ENCODE results near the gene RETREG1. TPM values are rescaled to one million over a fixed set of nuclear protein-coding genes. Genes with fewer than 3 reads are reported as not detected.

RETREG1 gene
- total and polyA plus RNA-seq, 2 of the 13 experiments (the other 11 are each of a cell fraction or from before 2014, with no cell fraction given) = 0.07 TPM; not detected in 1

DNA sequence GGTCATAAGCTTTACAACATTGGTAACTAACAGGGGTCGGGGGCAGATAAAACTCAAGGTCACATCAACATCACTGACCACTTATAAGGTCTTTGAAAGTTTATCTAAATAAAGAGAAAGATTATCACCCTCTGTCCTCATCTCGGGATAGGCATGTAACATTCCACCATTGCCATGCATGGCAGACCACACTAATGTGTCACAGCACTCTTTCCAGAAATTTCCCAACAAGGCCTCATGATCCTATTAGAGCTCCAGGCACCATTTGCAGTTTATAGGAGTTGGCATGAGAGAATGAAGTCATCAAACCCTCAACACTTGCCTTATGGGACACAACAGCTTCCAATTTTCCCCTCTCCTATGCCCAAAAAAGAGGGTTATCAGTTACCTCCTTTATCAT, 119.3 kb downstream of the RETREG1 start (continued):
- TF ChIP-seq, protein P1, sequence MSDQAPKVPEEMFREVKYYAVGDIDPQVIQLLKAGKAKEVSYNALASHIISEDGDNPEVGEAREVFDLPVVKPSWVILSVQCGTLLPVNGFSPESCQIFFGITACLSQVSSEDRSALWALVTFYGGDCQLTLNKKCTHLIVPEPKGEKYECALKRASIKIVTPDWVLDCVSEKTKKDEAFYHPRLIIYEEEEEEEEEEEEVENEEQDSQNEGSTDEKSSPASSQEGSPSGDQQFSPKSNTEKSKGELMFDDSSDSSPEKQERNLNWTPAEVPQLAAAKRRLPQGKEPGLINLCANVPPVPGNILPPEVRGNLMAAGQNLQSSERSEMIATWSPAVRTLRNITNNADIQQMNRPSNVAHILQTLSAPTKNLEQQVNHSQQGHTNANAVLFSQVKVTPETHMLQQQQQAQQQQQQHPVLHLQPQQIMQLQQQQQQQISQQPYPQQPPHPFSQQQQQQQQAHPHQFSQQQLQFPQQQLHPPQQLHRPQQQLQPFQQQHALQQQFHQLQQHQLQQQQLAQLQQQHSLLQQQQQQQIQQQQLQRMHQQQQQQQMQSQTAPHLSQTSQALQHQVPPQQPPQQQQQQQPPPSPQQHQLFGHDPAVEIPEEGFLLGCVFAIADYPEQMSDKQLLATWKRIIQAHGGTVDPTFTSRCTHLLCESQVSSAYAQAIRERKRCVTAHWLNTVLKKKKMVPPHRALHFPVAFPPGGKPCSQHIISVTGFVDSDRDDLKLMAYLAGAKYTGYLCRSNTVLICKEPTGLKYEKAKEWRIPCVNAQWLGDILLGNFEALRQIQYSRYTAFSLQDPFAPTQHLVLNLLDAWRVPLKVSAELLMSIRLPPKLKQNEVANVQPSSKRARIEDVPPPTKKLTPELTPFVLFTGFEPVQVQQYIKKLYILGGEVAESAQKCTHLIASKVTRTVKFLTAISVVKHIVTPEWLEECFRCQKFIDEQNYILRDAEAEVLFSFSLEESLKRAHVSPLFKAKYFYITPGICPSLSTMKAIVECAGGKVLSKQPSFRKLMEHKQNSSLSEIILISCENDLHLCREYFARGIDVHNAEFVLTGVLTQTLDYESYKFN (CRISPR knock-in tag; conservative IDR thresholded peaks at IDR 0.05) = no peak
- TF ChIP-seq, protein P2, sequence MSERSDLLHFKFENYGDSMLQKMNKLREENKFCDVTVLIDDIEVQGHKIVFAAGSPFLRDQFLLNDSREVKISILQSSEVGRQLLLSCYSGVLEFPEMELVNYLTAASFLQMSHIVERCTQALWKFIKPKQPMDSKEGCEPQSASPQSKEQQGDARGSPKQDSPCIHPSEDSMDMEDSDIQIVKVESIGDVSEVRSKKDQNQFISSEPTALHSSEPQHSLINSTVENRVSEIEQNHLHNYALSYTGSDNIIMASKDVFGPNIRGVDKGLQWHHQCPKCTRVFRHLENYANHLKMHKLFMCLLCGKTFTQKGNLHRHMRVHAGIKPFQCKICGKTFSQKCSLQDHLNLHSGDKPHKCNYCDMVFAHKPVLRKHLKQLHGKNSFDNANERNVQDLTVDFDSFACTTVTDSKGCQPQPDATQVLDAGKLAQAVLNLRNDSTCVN (CRISPR knock-in tag; IDR thresholded peaks at IDR 0.05; ENCODE audit: borderline replicate concordance) = no peak
- TF ChIP-seq ZNF33A (CRISPR knock-in tag; IDR thresholded peaks at IDR 0.05; ENCODE audit: borderline replicate concordance) (no peak), EED (CRISPR knock-in tag; IDR thresholded peaks at IDR 0.05) (no peak), NONO (IDR thresholded peaks at IDR 0.05) (no peak), NONO (CRISPR knock-in tag; conservative IDR thresholded peaks at IDR 0.05) (no peak), MTA1 (CRISPR knock-in tag; IDR thresholded peaks at IDR 0.05; ENCODE audit: borderline replicate concordance) (no peak), SOX6 (IDR thresholded peaks at IDR 0.05) (no peak), SOX6 (CRISPR knock-in tag; IDR thresholded peaks at IDR 0.05) (no peak), ATF1 (CRISPR knock-in tag; IDR thresholded peaks at IDR 0.05) (no peak), U2AF1 (optimal IDR thresholded peaks at IDR 0.05; ENCODE audit: low read depth, low read length) (no peak), BHLHE40 (IDR thresholded peaks at IDR 0.05; ENCODE audit: low read length) (no peak), MED13 (CRISPR knock-in tag; IDR thresholded peaks at IDR 0.05) (no peak)

Data from HepG2 (cell line).